GM21381 (cell line): Measurements from ENCODE around the gene WNT5B.

Experiments
- ATAC-seq: cut with Tn5 transposase; IDR thresholded peaks from one replicate; pipeline ENCODE4 v1.9.1; 2021; ENCODE audit warnings: mild to moderate bottlenecking, moderate library complexity; ENCODE audit not compliant: unreplicated experiment

Gene WNT5B

DNA sequence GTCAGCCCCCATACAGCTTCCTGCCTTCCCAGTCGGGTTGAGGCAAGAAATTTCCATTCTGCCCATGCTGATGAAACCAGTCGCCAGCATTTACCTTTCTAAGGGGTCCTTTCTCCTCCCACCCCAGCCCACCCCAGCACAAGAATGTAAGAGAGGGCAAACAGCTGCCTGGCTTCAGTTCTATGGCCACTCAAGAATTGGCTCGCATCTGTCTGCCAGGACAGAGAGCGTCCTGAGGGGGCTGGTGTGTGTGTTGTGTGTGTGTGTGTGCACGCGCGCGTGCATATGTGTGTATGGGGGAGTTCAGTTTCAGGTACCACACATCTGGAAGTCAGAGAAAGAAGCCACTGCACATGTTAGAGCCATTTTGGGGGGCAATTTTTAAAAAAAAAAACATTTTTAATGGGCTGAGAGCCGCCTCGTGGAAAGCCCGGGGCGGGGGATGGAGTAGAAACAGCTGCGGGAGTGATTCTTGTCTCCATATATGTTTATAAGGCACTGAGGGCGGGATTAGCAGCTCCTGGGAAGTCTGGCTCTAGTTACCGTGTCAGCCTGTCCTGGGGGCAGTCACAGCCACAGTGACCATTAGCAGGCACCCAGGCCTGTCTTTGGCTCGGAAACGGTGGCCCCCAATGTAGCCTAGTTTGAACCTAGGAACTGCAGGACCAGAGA is at the start of gene WNT5B:
Gene WNT5B, plus strand, starts transcription at position 566 of the 672 bp plus-strand sequence. CDS start 2,124 bp downstream, outside the sequence.
- no peak for ATAC-seq

DNA sequence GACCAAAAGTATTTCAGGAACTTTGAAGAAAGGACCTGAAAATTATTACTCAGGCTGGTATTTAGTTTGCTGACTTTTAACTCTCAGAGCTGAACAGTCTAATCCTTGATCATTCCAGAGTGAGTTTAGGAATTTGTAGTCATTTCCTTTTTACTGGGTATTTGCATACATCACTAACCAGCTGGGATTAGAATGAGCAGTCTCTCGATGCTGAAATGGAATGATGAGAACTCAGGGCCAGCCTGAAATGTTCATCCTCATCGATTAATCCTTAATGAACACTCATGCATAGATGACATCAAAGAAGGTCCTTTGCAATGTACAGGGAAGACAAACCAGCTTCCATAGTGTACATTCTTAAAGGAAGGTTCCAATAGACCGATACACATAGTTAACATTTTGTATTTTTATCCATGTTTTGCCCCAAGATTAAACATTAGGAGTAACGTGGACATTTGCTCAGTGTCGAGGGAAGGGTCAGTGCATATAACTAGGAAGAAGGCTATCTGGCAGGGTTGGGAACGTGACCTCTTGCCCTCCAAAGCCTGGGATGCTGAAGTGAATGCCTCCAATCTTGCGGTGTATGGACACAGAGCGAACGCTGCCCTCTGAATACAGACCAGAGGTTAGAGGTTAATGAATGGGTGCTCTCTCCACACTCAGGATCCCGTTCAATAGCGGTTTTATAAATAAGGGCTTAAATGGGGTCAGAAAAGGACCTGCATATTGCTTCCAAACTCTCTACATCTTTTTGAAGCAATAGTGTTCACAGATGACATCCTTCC is 49.2 kb upstream of the WNT5B start:
- ATAC-seq, result no peak

DNA sequence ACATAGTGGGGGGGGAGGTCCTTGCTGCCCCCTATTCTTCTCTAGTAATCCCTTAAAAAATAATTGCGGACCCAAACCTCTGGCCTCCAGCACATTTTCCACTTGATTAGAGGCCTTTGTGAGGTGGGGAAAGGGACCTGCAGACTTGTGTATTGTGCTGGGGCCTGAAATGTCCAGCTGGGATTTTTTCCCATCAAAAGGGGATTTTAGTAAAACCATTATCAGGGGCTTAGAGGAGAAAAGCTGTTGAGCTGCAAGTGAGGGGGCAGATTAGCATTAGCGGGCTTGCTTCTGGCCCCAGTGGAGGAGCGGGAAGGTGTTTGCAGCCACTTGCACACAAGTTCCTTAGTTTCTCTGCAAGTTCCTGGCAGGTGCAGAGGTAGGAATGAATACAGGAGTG is 48.5 kb upstream of the WNT5B start:
- no peak for ATAC-seq

DNA sequence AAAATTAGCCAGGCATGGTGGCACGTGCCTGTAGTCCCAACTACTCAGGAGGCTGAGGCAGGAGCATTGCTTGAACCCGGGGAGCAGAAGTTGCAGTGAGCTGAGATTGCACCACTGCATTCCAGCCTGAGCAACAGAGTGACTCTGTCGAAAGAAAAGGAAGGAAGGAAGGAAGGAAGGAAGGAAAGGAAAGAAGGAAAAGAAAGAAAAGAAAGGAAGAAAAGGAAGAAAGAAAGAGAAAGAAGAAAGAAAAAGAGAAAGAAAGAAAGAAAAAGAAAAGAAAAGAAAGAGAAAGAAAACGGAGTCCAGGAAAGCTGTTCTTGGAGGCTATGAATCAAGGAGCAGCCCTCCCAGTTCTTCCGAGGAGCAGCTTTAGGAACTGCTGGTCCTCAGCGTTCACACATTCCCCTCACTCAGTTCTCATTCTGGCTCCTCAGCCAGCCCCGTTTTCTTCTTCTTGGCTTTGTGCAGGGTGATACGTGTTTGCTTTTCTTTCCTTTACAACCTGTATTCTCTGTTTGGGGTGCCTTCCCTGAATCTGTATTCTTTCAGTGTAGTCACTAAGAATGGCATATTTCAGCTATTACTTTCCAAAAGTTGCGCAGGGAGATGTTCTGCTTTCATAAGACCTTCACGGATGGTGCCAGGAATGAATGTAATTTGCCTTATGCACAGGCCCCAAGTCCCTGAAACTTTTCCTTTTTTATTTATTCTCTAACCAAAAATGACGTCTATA is 46.9 kb upstream of the WNT5B start:
- no peak for ATAC-seq

DNA sequence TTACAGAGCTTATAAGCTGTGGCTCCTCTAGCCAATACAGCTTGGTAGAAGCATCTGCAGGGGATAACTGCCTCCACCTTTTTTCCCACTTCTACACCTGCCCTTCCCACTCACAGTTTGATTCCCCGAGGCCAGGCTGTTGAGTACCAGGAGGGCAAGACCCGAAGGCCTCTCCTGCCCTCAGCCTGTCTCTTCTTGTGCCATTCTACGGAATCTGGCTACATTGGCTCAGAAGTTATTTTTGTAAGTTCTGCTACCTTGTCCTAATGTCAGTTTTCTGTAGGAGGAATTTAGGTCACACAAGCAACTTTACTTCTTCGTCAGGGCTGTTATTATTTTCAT is 46.4 kb upstream of the WNT5B start:
- no peak for ATAC-seq

DNA sequence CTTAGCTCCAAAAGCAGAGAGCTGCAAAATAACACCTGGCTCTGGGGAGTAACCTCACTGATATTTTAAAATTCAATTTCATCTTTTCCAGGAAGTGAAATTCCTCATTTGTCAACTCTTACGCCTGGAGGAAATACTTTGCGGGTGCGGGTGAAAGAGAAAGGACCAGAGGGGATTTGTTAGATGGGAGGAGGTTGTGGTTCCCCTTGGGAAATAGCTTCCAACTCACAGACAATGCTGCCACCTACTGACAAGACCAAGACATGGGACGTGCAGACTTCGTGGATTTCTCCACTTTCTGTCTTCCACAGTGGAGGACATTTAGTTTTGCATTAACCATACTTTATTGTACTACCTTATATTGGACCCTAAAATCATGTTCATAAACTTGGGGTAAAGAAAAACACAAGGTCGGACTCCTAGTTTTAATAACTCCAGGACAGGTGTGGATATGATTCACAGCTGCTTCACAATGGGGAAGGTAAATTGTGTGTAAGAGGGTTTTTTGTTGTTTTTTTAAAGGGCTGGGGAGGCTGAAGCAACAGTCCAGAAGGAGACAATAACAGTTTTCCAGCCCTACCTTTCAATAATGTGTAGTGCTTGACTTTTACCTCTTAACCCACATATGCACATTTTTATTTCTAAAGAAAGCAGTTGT is 45.5 kb upstream of the WNT5B start:
- ATAC-seq, result peak; percentile 69

DNA sequence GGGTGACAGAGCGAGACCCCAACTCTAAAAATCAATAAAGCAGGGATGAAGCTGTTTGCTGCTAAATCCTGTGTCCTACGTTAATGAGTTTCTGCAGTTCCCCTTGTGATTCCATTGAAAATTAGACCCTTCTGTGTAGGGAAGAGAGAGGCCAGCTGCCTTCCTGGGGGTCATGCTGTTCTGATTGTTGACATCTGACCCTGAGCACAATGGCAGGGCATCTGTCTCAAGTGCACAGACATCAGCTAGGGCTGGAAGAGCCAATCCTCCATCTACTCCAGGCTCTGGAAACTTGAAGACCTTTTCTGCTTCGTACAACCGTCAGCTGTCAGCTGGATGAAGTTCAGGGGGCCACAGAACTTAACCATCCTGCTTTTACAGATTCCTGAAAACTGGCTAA is 44.7 kb upstream of the WNT5B start:
- ATAC-seq, result no peak

DNA sequence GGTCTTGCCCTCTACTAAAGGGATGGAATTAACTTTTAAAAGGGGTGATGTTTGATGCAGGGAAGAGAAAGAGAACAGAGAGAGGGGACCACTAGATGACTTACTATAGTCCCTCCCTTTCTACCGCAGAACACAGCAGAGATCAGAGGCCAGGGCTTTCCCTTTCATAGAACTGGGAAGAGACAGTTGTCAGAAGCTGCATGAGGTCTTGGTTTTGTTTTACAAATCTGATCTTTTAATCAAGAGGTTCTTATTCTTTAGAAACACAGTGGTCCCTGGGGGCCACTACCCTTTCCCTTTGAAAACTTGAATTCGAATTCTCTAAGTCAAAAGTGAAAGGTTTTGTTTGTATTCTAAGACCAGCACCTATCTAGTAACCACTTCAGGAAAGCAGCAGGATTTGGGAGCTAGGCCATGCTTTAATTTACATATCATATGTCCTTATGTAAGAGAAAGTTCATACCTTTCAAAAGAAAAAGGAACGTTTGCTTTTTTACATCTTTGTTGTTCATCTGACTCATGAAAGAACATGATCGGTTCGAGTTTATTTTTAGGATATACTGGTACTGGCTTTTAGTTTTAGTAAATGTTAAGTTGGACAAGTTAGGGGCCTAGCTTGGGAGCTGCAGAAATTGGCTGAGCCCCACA is 41.0 kb upstream of the WNT5B start:
- ATAC-seq, result no peak

DNA sequence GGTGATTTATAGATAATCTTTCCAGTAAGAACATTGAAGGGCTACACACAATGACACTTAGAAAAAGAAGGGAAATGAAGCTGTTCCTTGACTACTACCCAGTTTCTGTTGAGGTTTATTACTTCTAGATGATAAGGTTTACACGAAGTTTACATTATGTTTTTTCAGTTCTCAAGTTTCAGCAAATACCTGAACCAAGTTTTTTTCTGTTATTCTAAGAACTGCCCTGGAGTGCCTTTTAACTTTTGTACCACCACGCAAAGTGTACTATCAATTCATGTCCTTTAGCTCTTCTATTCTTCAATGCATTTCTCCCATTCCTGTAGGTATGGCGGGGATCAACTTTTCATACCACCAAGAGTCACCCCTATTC is 40.5 kb upstream of the WNT5B start:
- no peak for ATAC-seq

DNA sequence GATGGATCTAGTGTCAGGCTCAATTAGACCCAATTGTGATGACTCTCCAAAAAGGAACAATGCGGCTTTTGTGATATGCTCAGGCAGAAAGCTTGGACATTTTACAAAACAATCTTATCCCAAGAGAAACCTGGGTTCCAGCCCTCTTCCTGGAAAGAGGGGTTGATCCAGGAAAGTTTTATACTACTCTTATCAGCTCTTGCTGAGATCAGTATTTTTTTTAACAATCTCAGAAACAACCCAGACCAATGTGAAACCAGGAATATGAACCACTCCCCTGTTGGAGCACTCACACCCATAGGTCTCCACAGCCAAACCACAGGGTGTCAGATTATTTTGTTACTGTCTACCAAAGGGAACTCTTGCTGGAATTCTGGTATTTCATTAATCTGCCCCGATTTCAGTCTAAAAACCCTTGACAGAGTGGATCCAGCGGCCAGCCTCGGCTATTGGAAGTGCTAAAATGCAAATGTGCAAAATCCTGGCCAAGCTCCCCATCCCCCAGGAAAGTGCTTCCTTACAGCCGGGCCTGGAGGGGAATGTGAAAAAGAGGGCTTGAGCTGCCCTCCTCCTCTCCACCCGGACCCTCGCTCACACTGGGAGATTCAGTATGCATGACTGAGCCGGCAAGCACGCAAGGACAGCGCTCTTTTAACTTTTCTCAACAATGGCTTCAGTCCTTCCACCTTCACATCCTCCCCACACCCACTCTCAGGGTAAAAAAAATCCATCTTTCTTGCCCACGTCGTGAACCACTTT is 38.6 kb upstream of the WNT5B start:
- ATAC-seq, result no peak

DNA sequence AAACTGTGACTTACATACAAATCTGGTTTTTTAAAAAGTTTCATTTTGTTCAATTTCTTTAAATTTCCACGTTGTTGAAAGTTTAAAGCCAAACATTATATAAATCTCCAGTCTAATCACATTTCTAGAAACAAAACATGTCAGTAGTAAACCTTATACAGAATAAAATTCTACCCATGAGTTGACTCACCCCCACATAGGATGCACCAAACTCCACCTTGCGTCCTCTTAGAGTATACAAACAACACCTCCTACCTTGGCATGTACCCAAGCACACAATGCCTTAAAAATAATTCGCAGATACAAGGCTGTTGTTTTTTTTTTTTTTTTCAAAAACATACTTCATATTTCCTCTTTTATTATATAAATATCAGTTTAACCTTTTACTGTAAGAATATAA is 38.0 kb upstream of the WNT5B start:
- ATAC-seq, result no peak

DNA sequence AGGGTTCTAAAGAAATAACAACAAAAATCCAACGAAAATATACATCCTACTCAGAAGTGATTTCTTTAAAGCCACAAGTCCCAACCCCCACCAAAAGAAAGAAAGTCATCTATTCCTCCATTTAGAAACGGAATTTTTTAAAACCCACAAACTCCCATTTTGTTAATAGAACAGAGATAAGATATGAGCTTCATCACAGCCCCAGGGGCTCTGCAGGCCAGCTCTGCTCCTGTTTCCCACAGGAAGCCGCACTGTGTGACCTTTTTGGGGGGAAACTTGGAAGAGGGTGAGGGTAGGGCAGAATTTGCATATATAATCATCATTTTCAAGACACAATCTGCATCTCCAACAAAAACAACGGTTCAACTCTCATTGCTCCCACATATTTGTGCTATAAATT is 37.5 kb upstream of the WNT5B start:
- ATAC-seq, result no peak

DNA sequence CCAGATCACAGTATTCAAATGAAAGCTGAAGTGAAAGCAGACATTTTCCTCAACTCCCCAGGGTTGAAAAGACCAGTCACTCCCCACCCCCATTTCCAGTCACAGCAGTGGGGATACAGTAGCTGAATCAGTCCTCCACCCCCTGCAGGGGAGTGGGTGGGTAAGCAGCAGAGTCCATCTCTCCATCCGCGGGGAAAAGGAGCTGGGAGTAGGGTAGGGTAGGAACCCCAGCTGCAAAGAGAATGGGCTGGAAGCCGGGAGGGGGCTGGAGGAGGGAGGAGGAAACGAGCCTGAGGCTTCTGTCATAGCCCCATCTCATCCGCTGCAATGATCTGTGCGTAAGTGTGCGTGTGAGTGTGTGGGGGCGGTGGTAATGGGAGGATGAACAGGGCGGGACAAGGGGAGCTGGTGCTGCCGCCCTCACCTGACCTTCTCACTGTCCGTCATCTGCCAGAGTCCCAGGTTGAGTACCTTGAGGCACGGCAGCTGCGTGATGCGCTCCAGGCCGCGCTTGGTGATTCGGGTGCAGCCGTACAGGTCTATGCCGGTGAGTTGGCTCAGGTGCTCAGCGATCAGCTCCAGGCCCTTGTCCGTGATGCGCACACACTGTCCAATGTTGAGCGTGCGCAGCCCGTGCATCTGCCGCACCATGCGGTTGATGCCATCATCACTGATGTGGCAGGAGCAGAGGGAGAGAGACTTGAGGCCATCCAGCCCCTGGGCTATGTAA is 36.4 kb upstream of the WNT5B start:
- no peak for ATAC-seq

DNA sequence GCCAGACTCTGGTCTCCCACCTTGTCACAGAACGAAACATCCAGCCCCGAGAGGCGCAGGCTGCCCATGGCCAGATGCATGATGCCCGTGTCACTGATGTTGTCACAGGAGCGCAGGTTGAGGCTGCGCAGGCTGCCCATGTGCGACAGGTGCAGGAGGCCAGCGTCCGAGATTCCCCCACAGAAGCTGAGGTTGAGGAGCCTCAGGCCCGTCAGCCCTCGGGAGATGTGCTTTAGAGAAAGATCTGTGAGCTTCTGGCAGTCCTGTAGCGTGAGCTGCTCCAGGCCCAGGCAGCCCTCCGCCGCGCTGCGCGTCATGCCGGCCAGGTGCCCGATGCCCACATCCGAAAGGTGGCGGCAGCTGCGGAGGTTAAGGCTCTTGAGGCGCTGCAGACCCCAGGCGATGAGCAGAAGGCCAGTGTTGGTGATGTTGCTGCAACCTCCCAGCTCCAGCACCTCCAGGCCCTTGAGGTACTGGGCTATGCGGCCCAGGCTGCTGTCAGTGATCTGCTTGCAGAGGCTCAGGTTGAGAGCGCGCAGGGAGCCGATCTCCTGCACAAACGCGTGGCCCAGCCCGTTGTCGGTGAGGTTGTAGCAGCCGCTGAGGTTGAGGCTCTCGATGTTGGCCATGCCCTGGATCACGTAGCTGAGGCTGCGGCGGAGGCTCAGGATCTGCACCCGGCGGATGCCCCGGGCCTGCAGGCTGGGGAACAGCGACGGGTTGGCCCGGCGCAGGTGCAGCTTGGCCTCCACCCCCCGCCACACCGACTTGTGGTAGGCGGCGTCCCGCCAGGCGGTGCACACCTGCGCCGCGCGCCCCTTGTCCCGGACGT is 35.6 kb upstream of the WNT5B start:
- ATAC-seq, result peak; percentile 27

DNA sequence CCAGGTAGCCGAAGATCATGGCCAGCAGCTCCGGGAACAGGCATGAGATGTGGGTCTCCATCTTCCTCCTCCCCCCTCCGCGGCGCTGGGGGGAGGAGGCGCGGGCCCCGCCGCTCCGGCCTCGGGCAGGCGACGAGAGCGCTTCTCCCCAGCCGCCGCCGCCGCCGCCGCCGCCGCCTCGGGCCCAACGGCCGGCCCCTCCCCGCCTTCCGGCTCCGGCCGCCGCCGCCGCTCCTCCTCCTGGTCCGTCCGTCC is 35.1 kb upstream of the WNT5B start:
- ATAC-seq, result no peak

DNA sequence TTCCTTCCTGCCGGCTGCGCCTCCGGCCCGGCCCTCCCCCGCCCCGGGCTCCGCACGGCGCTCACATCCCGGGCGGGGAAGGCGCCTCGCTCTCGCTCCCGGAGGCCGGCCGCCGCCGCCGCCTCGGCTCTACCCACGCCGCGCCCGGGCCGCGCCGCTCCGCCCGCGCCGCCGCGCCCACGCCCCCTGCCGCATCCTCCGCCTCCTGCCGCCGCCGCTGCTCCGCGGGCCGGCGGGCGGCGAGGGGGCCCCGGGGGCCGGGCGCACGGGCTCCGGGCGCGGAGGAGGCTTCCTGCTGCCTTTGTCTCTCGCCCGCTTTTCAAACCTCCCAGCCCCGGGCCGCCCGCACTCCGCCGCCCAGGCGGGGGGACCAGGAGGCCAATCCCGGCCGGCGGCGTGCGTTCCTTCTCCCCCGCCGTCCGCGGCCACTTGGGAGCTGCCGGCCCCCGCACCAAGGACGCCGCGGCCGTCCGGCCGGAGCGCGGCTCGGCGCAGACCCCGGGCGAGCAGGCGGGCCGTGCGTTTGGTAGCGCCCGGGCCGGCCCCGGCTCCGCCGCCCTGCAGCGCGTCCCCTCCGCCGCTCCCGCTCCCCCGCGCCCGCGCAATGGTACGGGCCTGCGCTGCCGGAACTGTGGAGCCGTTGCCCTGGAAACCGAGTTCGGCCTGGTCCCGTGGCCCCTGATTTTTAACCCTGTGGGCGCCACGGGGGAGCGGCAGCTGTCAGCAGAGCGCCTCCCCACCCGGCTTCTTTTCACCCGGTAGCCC is 34.6 kb upstream of the WNT5B start, which contains the start of gene FBXL14:
Gene FBXL14, minus strand, starts transcription at position 321 of the 765 bp plus-strand sequence. CDS start 515 bp downstream, outside the sequence.
- ATAC-seq, result peak; percentile 53

DNA sequence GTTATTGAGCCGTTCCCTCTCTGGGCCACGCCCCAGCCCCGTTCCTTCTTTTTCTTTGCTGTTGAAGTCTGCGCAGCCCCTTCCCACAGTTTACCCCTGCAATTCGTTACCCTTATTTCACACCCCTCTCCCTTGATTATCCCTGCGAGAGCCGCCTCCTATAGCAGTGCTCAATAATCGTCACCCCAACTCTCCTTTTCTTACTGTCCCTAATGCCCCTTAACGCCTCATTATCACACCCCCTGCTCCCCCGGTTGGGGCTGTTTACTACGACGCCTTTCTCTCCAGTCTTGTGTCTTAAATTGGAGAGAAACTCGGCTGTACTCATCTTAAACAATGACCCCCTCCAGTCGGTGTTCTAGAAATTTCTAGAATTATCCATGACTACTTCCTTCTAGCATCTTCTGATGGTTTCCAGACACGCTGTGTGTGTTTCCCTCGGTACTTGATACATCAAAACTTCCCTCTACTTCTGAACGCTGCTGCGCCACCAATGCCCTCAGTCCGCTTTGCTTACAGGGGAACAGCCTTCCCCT is 33.9 kb upstream of the WNT5B start:
- ATAC-seq, result no peak
